K562 (cell line): Measurements from ENCODE around the gene FAM3C. TPM values are rescaled to one million over a fixed set of nuclear protein-coding genes. Genes with fewer than 3 reads are reported as not detected.

Source experiments
- BACH1 ChIP-seq: fragments of 200-800 bp; sonication (Bioruptor generic); IDR thresholded peaks from 2 replicates; pipeline ENCODE4 v1.6.1; 2016; ENCODE audit warnings: missing genetic modification characterization, missing compliant biosample characterization
- polyA plus RNA-seq, 8 experiments: library from polyadenylated mRNA; depleted of rRNA in 4 of 8; stranded (reverse) in 5 of 8; unstranded in 3 of 8; fragments of >200 nt; fragmentation: Nextera tagmentation in 2 of 8; fragmentation: Illumina TruSeq in 1 of 8; extraction: Ambion mirVana in 2 of 8; extraction: Trizol in 1 of 8; gene quantifications; 2 replicates each; pipeline versions ENCODE4 v1.2.1 to v1.2.3, GENCODE V29; 2011 to 2014; ENCODE audit warnings: inconsistent platforms in 1 of 8, missing spikeins in 1 of 8
- total RNA-seq, 7 experiments: library from RNA; depleted of rRNA in 6 of 7; stranded (reverse); fragments of >200 nt in 6 of 7; fragmentation: Illumina TruSeq in 2 of 7; extraction: Trizol in 2 of 7; gene quantifications; 2 replicates each; pipeline versions ENCODE4 v1.2.1 to v1.2.3, GENCODE V29; 2011 to 2021; ENCODE audit warnings: low replicate concordance in 1 of 7
- TF ChIP-seq, protein P1 (sequence below): fragments of 450-650 bp; IDR thresholded peaks from 2 replicates; pipeline ENCODE4 v1.6.1; 2016; ENCODE audit warnings: low read depth

The FAM3C gene
- total and polyA plus RNA-seq, 9 of the 15 experiments (the other 6 are each of a cell fraction or from before 2014, with no cell fraction given), result 10.6 to 42.6 (median 30.0) TPM

- TF ChIP-seq, protein P1, sequence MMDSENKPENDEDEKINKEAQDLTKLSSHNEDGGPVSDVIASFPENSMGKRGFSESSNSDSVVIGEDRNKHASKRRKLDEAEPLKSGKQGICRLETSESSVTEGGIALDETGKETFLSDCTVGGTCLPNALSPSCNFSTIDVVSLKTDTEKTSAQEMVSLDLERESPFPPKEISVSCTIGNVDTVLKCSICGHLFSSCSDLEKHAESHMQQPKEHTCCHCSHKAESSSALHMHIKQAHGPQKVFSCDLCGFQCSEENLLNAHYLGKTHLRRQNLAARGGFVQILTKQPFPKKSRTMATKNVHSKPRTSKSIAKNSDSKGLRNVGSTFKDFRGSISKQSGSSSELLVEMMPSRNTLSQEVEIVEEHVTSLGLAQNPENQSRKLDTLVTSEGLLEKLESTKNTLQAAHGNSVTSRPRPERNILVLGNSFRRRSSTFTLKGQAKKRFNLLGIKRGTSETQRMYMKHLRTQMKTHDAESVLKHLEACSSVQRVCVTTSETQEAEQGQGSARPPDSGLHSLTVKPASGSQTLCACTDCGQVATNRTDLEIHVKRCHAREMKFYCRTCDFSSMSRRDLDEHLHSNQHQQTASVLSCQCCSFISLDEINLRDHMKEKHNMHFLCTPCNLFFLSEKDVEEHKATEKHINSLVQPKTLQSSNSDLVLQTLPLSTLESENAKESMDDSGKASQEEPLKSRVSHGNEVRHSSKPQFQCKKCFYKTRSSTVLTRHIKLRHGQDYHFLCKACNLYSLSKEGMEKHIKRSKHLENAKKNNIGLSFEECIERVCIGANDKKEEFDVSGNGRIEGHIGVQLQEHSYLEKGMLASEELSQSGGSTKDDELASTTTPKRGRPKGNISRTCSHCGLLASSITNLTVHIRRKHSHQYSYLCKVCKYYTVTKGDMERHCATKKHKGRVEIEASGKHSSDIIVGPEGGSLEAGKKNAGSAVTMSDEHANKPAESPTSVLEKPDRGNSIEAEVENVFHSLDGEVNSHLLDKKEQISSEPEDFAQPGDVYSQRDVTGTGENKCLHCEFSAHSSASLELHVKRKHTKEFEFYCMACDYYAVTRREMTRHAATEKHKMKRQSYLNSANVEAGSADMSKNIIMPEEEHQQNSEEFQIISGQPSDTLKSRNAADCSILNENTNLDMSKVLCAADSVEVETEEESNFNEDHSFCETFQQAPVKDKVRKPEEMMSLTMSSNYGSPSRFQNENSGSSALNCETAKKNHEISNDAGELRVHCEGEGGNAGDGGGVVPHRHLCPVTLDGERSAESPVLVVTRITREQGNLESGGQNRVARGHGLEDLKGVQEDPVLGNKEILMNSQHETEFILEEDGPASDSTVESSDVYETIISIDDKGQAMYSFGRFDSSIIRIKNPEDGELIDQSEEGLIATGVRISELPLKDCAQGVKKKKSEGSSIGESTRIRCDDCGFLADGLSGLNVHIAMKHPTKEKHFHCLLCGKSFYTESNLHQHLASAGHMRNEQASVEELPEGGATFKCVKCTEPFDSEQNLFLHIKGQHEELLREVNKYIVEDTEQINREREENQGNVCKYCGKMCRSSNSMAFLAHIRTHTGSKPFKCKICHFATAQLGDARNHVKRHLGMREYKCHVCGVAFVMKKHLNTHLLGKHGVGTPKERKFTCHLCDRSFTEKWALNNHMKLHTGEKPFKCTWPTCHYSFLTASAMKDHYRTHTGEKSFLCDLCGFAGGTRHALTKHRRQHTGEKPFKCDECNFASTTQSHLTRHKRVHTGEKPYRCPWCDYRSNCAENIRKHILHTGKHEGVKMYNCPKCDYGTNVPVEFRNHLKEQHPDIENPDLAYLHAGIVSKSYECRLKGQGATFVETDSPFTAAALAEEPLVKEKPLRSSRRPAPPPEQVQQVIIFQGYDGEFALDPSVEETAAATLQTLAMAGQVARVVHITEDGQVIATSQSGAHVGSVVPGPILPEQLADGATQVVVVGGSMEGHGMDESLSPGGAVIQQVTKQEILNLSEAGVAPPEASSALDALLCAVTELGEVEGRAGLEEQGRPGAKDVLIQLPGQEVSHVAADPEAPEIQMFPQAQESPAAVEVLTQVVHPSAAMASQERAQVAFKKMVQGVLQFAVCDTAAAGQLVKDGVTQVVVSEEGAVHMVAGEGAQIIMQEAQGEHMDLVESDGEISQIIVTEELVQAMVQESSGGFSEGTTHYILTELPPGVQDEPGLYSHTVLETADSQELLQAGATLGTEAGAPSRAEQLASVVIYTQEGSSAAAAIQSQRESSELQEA, result no peak
- no peak for TF ChIP-seq BACH1 (tag)
- TF ChIP-seq, all 486 proteins: peak for 0
These were observed 1.3 kb upstream of the FAM3C start (continued) for GRCh38 chr7:121397361-121397760.
